ENCODE measurements around the gene ABCB9.
"Not testable (repeated sequence)": the region's sequence is repeated elsewhere in the genome, so short reads cannot be mapped to it uniquely, and the experiment has no call there.

ABCB9 gene

GRCh38 chr12:122941351-122941750, 24.9 kb downstream of the ABCB9 start:
- H3K27ac ChIP-seq (ENCODE audit: low read depth in 2 of 2, low read length in 2 of 2); H3K4me3 ChIP-seq (ENCODE audit: low read length in 2 of 2); H3K9ac ChIP-seq (ENCODE audit: low read depth in 1 of 2, low read length in 2 of 2); H3K27me3 ChIP-seq (ENCODE audit: control insufficient read depth in 2 of 2, insufficient read depth in 2 of 2, low read length in 2 of 2); H3K9me3 ChIP-seq (ENCODE audit: control insufficient read depth in 2 of 2, low read length in 2 of 2); H3K36me3 ChIP-seq (ENCODE audit: control insufficient read depth in 2 of 2, insufficient read depth in 2 of 2, low read length in 2 of 2): not testable (repeated sequence)
- H3K4me1 ChIP-seq (ENCODE audit: control insufficient read depth in 2 of 2, insufficient read depth in 2 of 2, low read length in 2 of 2), result peaks cover 6 to 21% of the 10 kb centered on the region in 2 donors

- H3K9me3 ChIP-seq (ENCODE audit: control insufficient read depth in 2 of 2, low read length in 2 of 2), result no peaks in the 10 kb centered on the region
- no peak overlapping the region for H3K27ac ChIP-seq (ENCODE audit: low read depth in 2 of 2, low read length in 2 of 2)
- H3K36me3 ChIP-seq (ENCODE audit: control insufficient read depth in 2 of 2, insufficient read depth in 2 of 2, low read length in 2 of 2), result no peaks in the 10 kb centered on the region
- H3K9ac ChIP-seq (ENCODE audit: low read depth in 1 of 2, low read length in 2 of 2), result no peak overlapping the region
- H3K27me3 ChIP-seq (ENCODE audit: control insufficient read depth in 2 of 2, insufficient read depth in 2 of 2, low read length in 2 of 2), result no peaks in the 10 kb centered on the region
- peaks cover 6% of the 10 kb centered on the region in 2 donors for H3K4me1 ChIP-seq (ENCODE audit: control insufficient read depth in 2 of 2, insufficient read depth in 2 of 2, low read length in 2 of 2)
- H3K4me3 ChIP-seq (ENCODE audit: low read length in 2 of 2), result no peak overlapping the region
Measured at GRCh38 chr12:122939125-122939524, 27.1 kb downstream of the ABCB9 start.

- Histone ChIP-seq H3K9me3 (ENCODE audit: control insufficient read depth in 2 of 2, low read length in 2 of 2) (no peaks in the 10 kb centered on the region), H3K27ac (ENCODE audit: low read depth in 2 of 2, low read length in 2 of 2) (no peak overlapping the region)
Measured at GRCh38 chr12:122937622-122938091, 28.6 kb downstream of the ABCB9 start.

GRCh38 chr12:122935318-122935717, 30.9 kb downstream of the ABCB9 start:
- Histone ChIP-seq H3K36me3 (ENCODE audit: control insufficient read depth in 2 of 2, insufficient read depth in 2 of 2, low read length in 2 of 2) (no peaks in the 10 kb centered on the region), H3K9ac (ENCODE audit: low read depth in 1 of 2, low read length in 2 of 2) (no peak overlapping the region), H3K27ac (ENCODE audit: low read depth in 2 of 2, low read length in 2 of 2) (no peak overlapping the region)

More at GRCh38 chr12:122937622-122938091, 28.6 kb downstream of the ABCB9 start:
- Histone ChIP-seq H3K36me3 (ENCODE audit: control insufficient read depth in 2 of 2, insufficient read depth in 2 of 2, low read length in 2 of 2) (no peaks in the 10 kb centered on the region), H3K9ac (ENCODE audit: low read depth in 1 of 2, low read length in 2 of 2) (no peak overlapping the region), H3K27me3 (ENCODE audit: control insufficient read depth in 2 of 2, insufficient read depth in 2 of 2, low read length in 2 of 2) (no peaks in the 10 kb centered on the region), H3K4me3 (ENCODE audit: low read length in 2 of 2) (no peak overlapping the region), H3K4me1 (ENCODE audit: control insufficient read depth in 2 of 2, insufficient read depth in 2 of 2, low read length in 2 of 2) (peaks cover 0 to 1% of the 10 kb centered on the region in 2 donors)

GRCh38 chr12:122934722-122935121, 31.5 kb downstream of the ABCB9 start:
- H3K4me1 ChIP-seq (ENCODE audit: control insufficient read depth in 2 of 2, insufficient read depth in 2 of 2, low read length in 2 of 2), result no peaks in the 10 kb centered on the region
- H3K9ac ChIP-seq (ENCODE audit: low read depth in 1 of 2, low read length in 2 of 2), result no peak overlapping the region
- no peaks in the 10 kb centered on the region for H3K9me3 ChIP-seq (ENCODE audit: control insufficient read depth in 2 of 2, low read length in 2 of 2)
- H3K36me3 ChIP-seq (ENCODE audit: control insufficient read depth in 2 of 2, insufficient read depth in 2 of 2, low read length in 2 of 2), result no peaks in the 10 kb centered on the region
- H3K27ac ChIP-seq (ENCODE audit: low read depth in 2 of 2, low read length in 2 of 2), result no peak overlapping the region
- no peak overlapping the region for H3K4me3 ChIP-seq (ENCODE audit: low read length in 2 of 2)
- no peaks in the 10 kb centered on the region for H3K27me3 ChIP-seq (ENCODE audit: control insufficient read depth in 2 of 2, insufficient read depth in 2 of 2, low read length in 2 of 2)

More at GRCh38 chr12:122935318-122935717, 30.9 kb downstream of the ABCB9 start:
- Histone ChIP-seq H3K27me3 (ENCODE audit: control insufficient read depth in 2 of 2, insufficient read depth in 2 of 2, low read length in 2 of 2) (no peaks in the 10 kb centered on the region), H3K9me3 (ENCODE audit: control insufficient read depth in 2 of 2, low read length in 2 of 2) (no peaks in the 10 kb centered on the region), H3K4me1 (ENCODE audit: control insufficient read depth in 2 of 2, insufficient read depth in 2 of 2, low read length in 2 of 2) (no peaks in the 10 kb centered on the region), H3K4me3 (ENCODE audit: low read length in 2 of 2) (no peak overlapping the region)

- H3K36me3 ChIP-seq (ENCODE audit: control insufficient read depth in 2 of 2, insufficient read depth in 2 of 2, low read length in 2 of 2), result no peaks in the 10 kb centered on the region
Measured at GRCh38 chr12:122932207-122932606, 34.1 kb downstream of the ABCB9 start.

GRCh38 chr12:122929812-122930211, 36.5 kb downstream of the ABCB9 start:
- no peaks in the 10 kb centered on the region for H3K27me3 ChIP-seq (ENCODE audit: control insufficient read depth in 2 of 2, insufficient read depth in 2 of 2, low read length in 2 of 2)
- no peaks in the 10 kb centered on the region for H3K9me3 ChIP-seq (ENCODE audit: control insufficient read depth in 2 of 2, low read length in 2 of 2)
- H3K36me3 ChIP-seq (ENCODE audit: control insufficient read depth in 2 of 2, insufficient read depth in 2 of 2, low read length in 2 of 2), result no peaks in the 10 kb centered on the region
- no peak overlapping the region for H3K4me3 ChIP-seq (ENCODE audit: low read length in 2 of 2)
- no peaks in the 10 kb centered on the region for H3K4me1 ChIP-seq (ENCODE audit: control insufficient read depth in 2 of 2, insufficient read depth in 2 of 2, low read length in 2 of 2)
- no peak overlapping the region for H3K27ac ChIP-seq (ENCODE audit: low read depth in 2 of 2, low read length in 2 of 2)
- H3K9ac ChIP-seq (ENCODE audit: low read depth in 1 of 2, low read length in 2 of 2), result no peak overlapping the region

More at GRCh38 chr12:122932207-122932606, 34.1 kb downstream of the ABCB9 start:
- H3K9ac ChIP-seq (ENCODE audit: low read depth in 1 of 2, low read length in 2 of 2), result no peak overlapping the region
- H3K4me3 ChIP-seq (ENCODE audit: low read length in 2 of 2), result no peak overlapping the region
- no peaks in the 10 kb centered on the region for H3K4me1 ChIP-seq (ENCODE audit: control insufficient read depth in 2 of 2, insufficient read depth in 2 of 2, low read length in 2 of 2)
- H3K27me3 ChIP-seq (ENCODE audit: control insufficient read depth in 2 of 2, insufficient read depth in 2 of 2, low read length in 2 of 2), result no peaks in the 10 kb centered on the region
- no peak overlapping the region for H3K27ac ChIP-seq (ENCODE audit: low read depth in 2 of 2, low read length in 2 of 2)
- H3K9me3 ChIP-seq (ENCODE audit: control insufficient read depth in 2 of 2, low read length in 2 of 2), result no peaks in the 10 kb centered on the region

GRCh38 chr12:122929148-122929538, 37.1 kb downstream of the ABCB9 start:
- no peak overlapping the region for H3K9ac ChIP-seq (ENCODE audit: low read depth in 1 of 2, low read length in 2 of 2)
- no peaks in the 10 kb centered on the region for H3K36me3 ChIP-seq (ENCODE audit: control insufficient read depth in 2 of 2, insufficient read depth in 2 of 2, low read length in 2 of 2)
- no peaks in the 10 kb centered on the region for H3K27me3 ChIP-seq (ENCODE audit: control insufficient read depth in 2 of 2, insufficient read depth in 2 of 2, low read length in 2 of 2)
- no peaks in the 10 kb centered on the region for H3K4me1 ChIP-seq (ENCODE audit: control insufficient read depth in 2 of 2, insufficient read depth in 2 of 2, low read length in 2 of 2)
- no peak overlapping the region for H3K27ac ChIP-seq (ENCODE audit: low read depth in 2 of 2, low read length in 2 of 2)
- H3K4me3 ChIP-seq (ENCODE audit: low read length in 2 of 2), result no peak overlapping the region
- H3K9me3 ChIP-seq (ENCODE audit: control insufficient read depth in 2 of 2, low read length in 2 of 2), result no peaks in the 10 kb centered on the region

- no peak overlapping the region for H3K9ac ChIP-seq (ENCODE audit: low read depth in 1 of 2, low read length in 2 of 2)
- H3K27ac ChIP-seq (ENCODE audit: low read depth in 2 of 2, low read length in 2 of 2), result no peak overlapping the region
- no peaks in the 10 kb centered on the region for H3K36me3 ChIP-seq (ENCODE audit: control insufficient read depth in 2 of 2, insufficient read depth in 2 of 2, low read length in 2 of 2)
- H3K27me3 ChIP-seq (ENCODE audit: control insufficient read depth in 2 of 2, insufficient read depth in 2 of 2, low read length in 2 of 2), result no peaks in the 10 kb centered on the region
- no peaks in the 10 kb centered on the region for H3K4me1 ChIP-seq (ENCODE audit: control insufficient read depth in 2 of 2, insufficient read depth in 2 of 2, low read length in 2 of 2)
- H3K4me3 ChIP-seq (ENCODE audit: low read length in 2 of 2), result no peak overlapping the region
- no peaks in the 10 kb centered on the region for H3K9me3 ChIP-seq (ENCODE audit: control insufficient read depth in 2 of 2, low read length in 2 of 2)
Measured at GRCh38 chr12:122928404-122929147, 37.7 kb downstream of the ABCB9 start.

- H3K9me3 ChIP-seq (ENCODE audit: control insufficient read depth in 2 of 2, low read length in 2 of 2), result no peaks in the 10 kb centered on the region
- H3K36me3 ChIP-seq (ENCODE audit: control insufficient read depth in 2 of 2, insufficient read depth in 2 of 2, low read length in 2 of 2), result no peaks in the 10 kb centered on the region
- H3K4me1 ChIP-seq (ENCODE audit: control insufficient read depth in 2 of 2, insufficient read depth in 2 of 2, low read length in 2 of 2), result no peaks in the 10 kb centered on the region
- no peak overlapping the region for H3K9ac ChIP-seq (ENCODE audit: low read depth in 1 of 2, low read length in 2 of 2)
- peak overlapping the region in 1 of 2 donors; percentile 12 for H3K27ac ChIP-seq (ENCODE audit: low read depth in 2 of 2, low read length in 2 of 2)
- no peaks in the 10 kb centered on the region for H3K27me3 ChIP-seq (ENCODE audit: control insufficient read depth in 2 of 2, insufficient read depth in 2 of 2, low read length in 2 of 2)
- H3K4me3 ChIP-seq (ENCODE audit: low read length in 2 of 2), result no peak overlapping the region
Measured at GRCh38 chr12:122927756-122928403, 38.4 kb downstream of the ABCB9 start.
